VCaP (cell line): ENCODE results near the gene PLCB1.
A peak's percentile ranks its signal among the peaks of the same experiment; 100 is the strongest.

Experiments used
- H3K27ac ChIP-seq: fragments of 450-650 bp; 2 replicates; pipeline ENCODE4 v1.5.1; 2017
- CTCF ChIP-seq: fragments of 450-650 bp; conservative IDR thresholded peaks from 2 replicates; pipeline ENCODE4 v1.5.1; 2017; ENCODE audit warnings: mild to moderate bottlenecking, moderate library complexity

PLCB1 gene

GRCh38 chr20:8299921-8300320 is 167.9 kb downstream of the PLCB1 start:
- TF ChIP-seq CTCF: no peak

GRCh38 chr20:8301655-8302054 is 169.6 kb downstream of the PLCB1 start:
- TF ChIP-seq CTCF: no peak

More at GRCh38 chr20:8299921-8300320, 167.9 kb downstream of the PLCB1 start:
- H3K27ac ChIP-seq: no peak overlapping the region

DNA sequence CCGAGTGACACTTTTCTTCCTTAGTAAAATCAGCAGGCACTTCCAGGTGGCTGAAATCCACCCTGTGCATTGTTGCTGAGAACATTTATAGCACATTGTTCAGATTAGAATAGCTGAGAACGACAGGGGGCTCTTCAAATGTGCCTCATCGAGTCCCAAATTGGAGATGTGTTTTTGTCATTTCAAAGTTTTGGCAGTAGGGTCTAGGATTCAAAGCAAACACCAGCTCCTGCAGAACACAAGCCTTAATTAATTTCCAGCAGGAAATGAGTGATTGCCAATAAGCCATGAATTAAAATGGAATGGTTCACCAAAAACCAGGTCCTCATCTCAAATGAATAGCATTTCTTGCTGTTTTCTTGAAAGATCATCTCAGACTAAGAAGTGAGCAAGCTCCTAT is 171.6 kb downstream of the PLCB1 start:
- H3K27ac ChIP-seq: no peak overlapping the region
- TF ChIP-seq CTCF: no peak

More at GRCh38 chr20:8301655-8302054, 169.6 kb downstream of the PLCB1 start:
- H3K27ac ChIP-seq: no peak overlapping the region

- H3K27ac ChIP-seq: no peak overlapping the region
- TF ChIP-seq CTCF: no peak
These were observed 172.2 kb downstream of the PLCB1 start for GRCh38 chr20:8304124-8304816.

DNA sequence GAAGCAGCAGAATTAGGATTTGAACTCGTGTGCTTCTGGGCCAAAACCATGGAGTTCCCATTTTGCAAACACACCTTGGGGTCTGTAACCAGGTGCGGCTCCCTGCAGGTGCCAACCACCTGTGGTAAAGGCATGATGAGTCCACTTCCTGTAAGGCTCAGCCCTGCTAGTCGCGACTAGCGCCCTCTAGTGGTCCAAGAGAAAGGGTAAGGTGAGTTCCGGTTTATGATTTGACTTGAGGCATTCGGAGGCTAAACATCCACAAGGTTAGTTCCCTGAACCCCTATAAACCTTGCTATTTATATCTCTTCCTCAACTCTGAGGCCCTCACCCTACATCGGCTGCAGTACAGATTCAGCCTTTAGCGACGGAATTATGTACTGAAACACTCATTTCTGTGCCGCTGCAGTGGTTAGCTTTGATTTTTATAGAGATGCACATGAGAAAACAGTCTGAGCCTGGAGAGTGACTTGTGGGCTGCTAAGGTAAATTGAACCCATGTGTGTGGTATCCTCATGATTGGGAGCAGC is 173.4 kb downstream of the PLCB1 start:
- H3K27ac ChIP-seq: no peak overlapping the region
- peak; percentile 73 for TF ChIP-seq CTCF

GRCh38 chr20:8306937-8307336 is 174.9 kb downstream of the PLCB1 start:
- H3K27ac ChIP-seq: no peak overlapping the region
- TF ChIP-seq CTCF: no peak

GRCh38 chr20:8309634-8310033 is 177.6 kb downstream of the PLCB1 start:
- TF ChIP-seq CTCF: no peak

More at GRCh38 chr20:8309634-8310033, 177.6 kb downstream of the PLCB1 start:
- no peak overlapping the region for H3K27ac ChIP-seq
